ENCODE data around the gene FSD1. TPM values are rescaled to one million over a fixed set of nuclear protein-coding genes. Genes with fewer than 3 reads are reported as not detected.

FSD1 gene
- total and polyA plus RNA-seq, 10 of the 15 experiments (the other 5 are each of a cell fraction or from before 2014, with no cell fraction given): 0.15 to 5.1 (median 4.0) TPM; not detected in 1

- Histone ChIP-seq H3K27ac (ENCODE audit: control insufficient read depth, insufficient read depth) (no peak overlapping the region), H3K79me2 (ENCODE audit: control insufficient read depth, insufficient read depth, low read length) (no peaks in the 10 kb centered on the region), H3K4me1 (ENCODE audit: control insufficient read depth, insufficient read depth, low read length) (no peaks in the 10 kb centered on the region), H3K4me3 (no peak overlapping the region), H3K4me2 (ENCODE audit: control insufficient read depth, insufficient read depth) (no peak overlapping the region), H3K9me3 (replicated peaks; ENCODE audit: control insufficient read depth, insufficient read depth, low read length) (peaks cover 5% of the 10 kb centered on the region; the same call in 1 of the 3 replicates), H2AFZ (ENCODE audit: control insufficient read depth, low read depth, low read length) (no peak overlapping the region), H4K20me1 (ENCODE audit: control insufficient read depth, insufficient read depth) (no peaks in the 10 kb centered on the region), H3K9ac (ENCODE audit: control insufficient read depth, insufficient read depth, low read length) (no peak overlapping the region), H3K36me3 (ENCODE audit: control insufficient read depth in 2 of 2, insufficient read depth in 2 of 2, low read length in 1 of 2) (peaks cover 19 to 32% of the 10 kb centered on the region in 2 experiments), H3K27me3 (replicated peaks in 1 of 2; ENCODE audit: control insufficient read depth in 2 of 2, insufficient read depth in 2 of 2, low read length in 1 of 2) (no peaks in the 10 kb centered on the region)
- 94% methylated on average over 26 of the region's 28 CpGs for WGBS (ENCODE audit: insufficient coverage, insufficient replicate concordance, low lambda C conversion rate, missing lambda C conversion rate)
- in situ Hi-C loops (cut with MboI) (no loop called here), intact Hi-C loops (cut with micrococcal nuclease; ENCODE audit: unreplicated experiment) (no loop called here)
- FAIRE-seq (no peak), DNase-seq (ENCODE audit: low read depth, low spot score) (no peak), ATAC-seq (no peak)
- RAD21 ChIA-PET (ENCODE audit: unreplicated experiment): no interaction called here
- TF ChIP-seq FOS (IDR thresholded peaks at IDR 0.05; ENCODE audit: borderline replicate concordance, extremely low read depth, insufficient read length): no peak
- TF ChIP-seq ESRRA (IDR thresholded peaks at IDR 0.05; ENCODE audit: low read length): no peak
- TF ChIP-seq HCFC1 (IDR thresholded peaks at IDR 0.05; ENCODE audit: low read length): no peak
- POLR2A ChIA-PET: no interaction called here
- CTCF ChIA-PET: interaction anchor here (1.8 kb wide), 1 partner anchor 95 kb away, joined by 5 read pairs; no protein-coding TSS in a partner anchor
- no TSS peak for BruUV-seq (replicated peaks)
- SMC1A ChIA-PET (ENCODE audit: uncharacterized antibody, unreplicated experiment): no interaction called here
Observed at GRCh38 chr19:4258181-4258580, 46.2 kb upstream of the FSD1 start.

GRCh38 chr19:4260613-4261191 lies 43.7 kb upstream of the FSD1 start:
- H3K79me2 ChIP-seq (ENCODE audit: control insufficient read depth, insufficient read depth, low read length): no peaks in the 10 kb centered on the region
- peaks cover 2% of the 10 kb centered on the region; the same call in 1 of the 3 replicates for H3K9me3 ChIP-seq (replicated peaks; ENCODE audit: control insufficient read depth, insufficient read depth, low read length)
- WGBS (ENCODE audit: insufficient coverage, insufficient replicate concordance, low lambda C conversion rate, missing lambda C conversion rate): 93% methylated on average over 11 of the region's 11 CpGs
- peak; percentile 70; the same call in 1 of the 2 replicates for TF ChIP-seq SPI1 (IDR thresholded peaks at IDR 0.05; ENCODE audit: borderline replicate concordance, insufficient read depth, low read depth, low read length)
- no peak for TF ChIP-seq ZNF622 (IDR thresholded peaks at IDR 0.05)
- H3K9ac ChIP-seq (ENCODE audit: control insufficient read depth, insufficient read depth, low read length): no peak overlapping the region
- SMC1A ChIA-PET (ENCODE audit: uncharacterized antibody, unreplicated experiment): no interaction called here
- peaks cover 13 to 25% of the 10 kb centered on the region in 2 experiments for H3K36me3 ChIP-seq (ENCODE audit: control insufficient read depth in 2 of 2, insufficient read depth in 2 of 2, low read length in 1 of 2)
- ATAC-seq (no peak), DNase-seq (ENCODE audit: low read depth, low spot score) (no peak), FAIRE-seq (peak; percentile 23)
- RAD21 ChIA-PET (ENCODE audit: unreplicated experiment): no interaction called here
- intact Hi-C loops (cut with micrococcal nuclease; ENCODE audit: unreplicated experiment): no loop called here
- no peak overlapping the region for H3K4me3 ChIP-seq
- POLR2A ChIA-PET: no interaction called here
- no peaks in the 10 kb centered on the region; the same call in 1 of the 2 replicates for H3K4me1 ChIP-seq (ENCODE audit: control insufficient read depth, insufficient read depth, low read length)
- no peak overlapping the region for H3K4me2 ChIP-seq (ENCODE audit: control insufficient read depth, insufficient read depth)
- in situ Hi-C loops (cut with MboI): no loop called here
- H3K27me3 ChIP-seq (replicated peaks in 1 of 2; ENCODE audit: control insufficient read depth in 2 of 2, insufficient read depth in 2 of 2, low read length in 1 of 2): no peaks in the 10 kb centered on the region
- CTCF ChIA-PET: interaction anchor here (0.6 to 1.1 kb wide), 3 partner anchors 92 to 315 kb away, joined by 3 read pairs; no protein-coding TSS in a partner anchor
- no TSS peak for BruUV-seq (replicated peaks)
- H2AFZ ChIP-seq (ENCODE audit: control insufficient read depth, low read depth, low read length): no peak overlapping the region
- no peak overlapping the region for H3K27ac ChIP-seq (ENCODE audit: control insufficient read depth, insufficient read depth)
- no peaks in the 10 kb centered on the region for H4K20me1 ChIP-seq (ENCODE audit: control insufficient read depth, insufficient read depth)
